Uterus (tissue), 4 donors: ENCODE data around the gene TMEM127. TPM values are rescaled to one million over a fixed set of nuclear protein-coding genes. Genes with fewer than 3 reads are reported as not detected.

Source experiments
- DNase-seq, 2 donors: peaks; one replicate each; pipeline ENCODE4 v3.0.0-alpha.2; 2019 to 2020
- H3K27ac ChIP-seq, 2 donors: fragments of 200-600 bp; sonication (generic); 1 replicate in 1 of 2; 2 replicates in 1 of 2; pipeline ENCODE4 v1.5.1; 2016 to 2018
- H3K27me3 ChIP-seq, 2 donors: fragments of 200-600 bp; sonication (generic); one replicate each; pipeline ENCODE4 v1.5.1; 2018 to 2019; ENCODE audit warnings: control low read depth in 1 of 2
- H3K36me3 ChIP-seq, 2 donors: fragments of 200-600 bp; sonication (generic); one replicate each; pipeline ENCODE4 v1.5.1; 2019; ENCODE audit warnings: control low read depth in 1 of 2
- H3K4me1 ChIP-seq, 2 donors: fragments of 200-600 bp; sonication (generic); one replicate each; pipeline ENCODE4 v1.5.1; 2018 to 2019; ENCODE audit warnings: control low read depth in 1 of 2
- H3K4me3 ChIP-seq, 2 donors: fragments of 200-600 bp; sonication (generic); 1 replicate in 1 of 2; 2 replicates in 1 of 2; pipeline ENCODE4 v1.5.1; 2018 to 2019; ENCODE audit warnings: mild to moderate bottlenecking in 1 of 2
- H3K9me3 ChIP-seq, 2 donors: fragments of 200-600 bp; sonication (generic); one replicate each; pipeline ENCODE4 v1.5.1; 2019; ENCODE audit warnings: control low read depth in 1 of 2
- POLR2A ChIP-seq, 2 donors: fragments of 450-650 bp; IDR thresholded peaks; one replicate each; pipeline ENCODE4 v1.6.1; 2016; ENCODE audit warnings: antibody characterized with exemption in 2 of 2, mild to moderate bottlenecking in 1 of 2, moderate library complexity in 1 of 2
- intact Hi-C: fragments of 100-400 bp; cut with DNase I; formaldehyde crosslinking; loops from one replicate; pipeline ENCODE4 v1.15.1; 2023; ENCODE audit warnings: low total_unique reads
- total RNA-seq, 4 donors: library from RNA; depleted of rRNA in 3 of 4; stranded (reverse); fragments of >200 nt in 3 of 4; gene quantifications; one replicate each; pipeline versions ENCODE4 v1.1.0 to v1.2.4, GENCODE V29; 2014 to 2023
- TF ChIP-seq, protein P1 (sequence below), 4 experiments: fragments of 200-600 bp in 2 of 4; fragments of 450-650 bp in 2 of 4; sonication (generic) in 2 of 4; IDR thresholded peaks; one replicate each; pipeline ENCODE4 v1.5.1; 2016 to 2019; ENCODE audit warnings: antibody characterized with exemption in 4 of 4, mild to moderate bottlenecking in 2 of 4, moderate library complexity in 1 of 4
- donor health status: DM: yes; HTN: yes; CAD: no.

Gene TMEM127
- total RNA-seq, 4 donors from 2014 or later: 17.0 to 45.4 (median 22.3) TPM

DNA sequence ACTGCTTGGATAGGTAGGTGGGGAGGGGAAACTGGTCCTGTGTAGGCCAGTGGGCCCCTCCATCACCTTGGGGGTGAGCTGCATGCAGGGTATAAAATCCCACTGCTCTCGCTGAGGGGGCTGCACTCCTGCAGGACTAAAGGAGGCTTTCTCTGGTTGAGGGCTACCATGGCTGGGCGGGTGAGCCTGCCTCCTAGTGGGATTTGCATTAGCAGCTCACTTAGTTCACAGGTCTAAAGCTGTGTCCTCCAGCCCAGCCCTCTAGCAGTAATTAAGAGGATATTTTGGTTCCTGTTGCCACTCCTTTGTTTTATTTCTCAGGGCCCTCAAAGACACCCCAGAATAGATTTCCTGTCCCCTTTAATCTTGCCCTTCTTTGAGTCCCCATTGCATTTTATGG is 24.6 kb downstream of the TMEM127 start:
- no peak overlapping the region for H3K4me3 ChIP-seq
- intact Hi-C loops: no loop called here
- H3K9me3 ChIP-seq: no peaks in the 10 kb centered on the region
- DNase-seq: no peak
- H3K36me3 ChIP-seq: no peaks in the 10 kb centered on the region
- TF ChIP-seq POLR2A (IDR thresholded peaks at IDR 0.05): no peak
- TF ChIP-seq, protein P1, sequence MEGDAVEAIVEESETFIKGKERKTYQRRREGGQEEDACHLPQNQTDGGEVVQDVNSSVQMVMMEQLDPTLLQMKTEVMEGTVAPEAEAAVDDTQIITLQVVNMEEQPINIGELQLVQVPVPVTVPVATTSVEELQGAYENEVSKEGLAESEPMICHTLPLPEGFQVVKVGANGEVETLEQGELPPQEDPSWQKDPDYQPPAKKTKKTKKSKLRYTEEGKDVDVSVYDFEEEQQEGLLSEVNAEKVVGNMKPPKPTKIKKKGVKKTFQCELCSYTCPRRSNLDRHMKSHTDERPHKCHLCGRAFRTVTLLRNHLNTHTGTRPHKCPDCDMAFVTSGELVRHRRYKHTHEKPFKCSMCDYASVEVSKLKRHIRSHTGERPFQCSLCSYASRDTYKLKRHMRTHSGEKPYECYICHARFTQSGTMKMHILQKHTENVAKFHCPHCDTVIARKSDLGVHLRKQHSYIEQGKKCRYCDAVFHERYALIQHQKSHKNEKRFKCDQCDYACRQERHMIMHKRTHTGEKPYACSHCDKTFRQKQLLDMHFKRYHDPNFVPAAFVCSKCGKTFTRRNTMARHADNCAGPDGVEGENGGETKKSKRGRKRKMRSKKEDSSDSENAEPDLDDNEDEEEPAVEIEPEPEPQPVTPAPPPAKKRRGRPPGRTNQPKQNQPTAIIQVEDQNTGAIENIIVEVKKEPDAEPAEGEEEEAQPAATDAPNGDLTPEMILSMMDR (IDR thresholded peaks at IDR 0.05): no peak
- H3K4me1 ChIP-seq: no peaks in the 10 kb centered on the region
- no peaks in the 10 kb centered on the region for H3K27me3 ChIP-seq
- H3K27ac ChIP-seq: no peak overlapping the region

DNA sequence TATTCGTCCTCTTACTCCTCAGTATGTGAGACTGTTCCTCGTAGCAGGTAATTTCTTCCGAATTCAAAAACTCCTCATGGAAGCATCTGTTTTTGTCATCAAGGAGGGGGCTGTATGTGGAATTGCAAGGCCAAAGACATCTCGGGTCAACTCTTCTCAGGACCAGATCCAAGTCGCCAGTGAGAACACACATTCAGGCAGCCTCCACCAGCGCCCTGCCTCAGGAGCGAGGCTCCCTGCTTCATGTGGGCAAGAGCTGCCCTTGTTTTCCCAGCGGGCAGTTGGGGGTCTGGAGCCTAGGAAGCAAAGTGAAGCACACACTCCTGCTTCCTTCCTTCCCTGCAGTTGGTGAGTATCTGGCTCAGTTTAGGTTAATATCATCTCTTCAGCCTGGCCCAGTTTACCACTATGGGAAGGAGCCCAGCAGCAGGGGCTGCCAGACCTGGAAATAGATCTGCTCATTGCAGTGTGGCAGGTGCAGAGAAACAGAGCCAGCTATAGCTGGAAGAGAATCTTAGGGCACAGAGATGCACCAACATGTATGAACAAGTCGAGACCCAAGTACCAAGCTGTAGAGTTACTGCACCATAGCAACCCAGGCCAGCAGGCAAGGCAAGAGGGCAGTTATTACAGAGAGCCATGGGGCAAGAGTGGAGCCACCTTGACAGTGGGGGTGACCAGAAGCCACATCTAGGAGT is 25.3 kb downstream of the TMEM127 start:
- TF ChIP-seq POLR2A (IDR thresholded peaks at IDR 0.05): no peak
- TF ChIP-seq, protein P1 (IDR thresholded peaks at IDR 0.05): no peak
- Histone ChIP-seq H3K36me3 (no peaks in the 10 kb centered on the region), H3K27ac (no peak overlapping the region), H3K9me3 (no peaks in the 10 kb centered on the region), H3K4me3 (no peak overlapping the region), H3K4me1 (no peaks in the 10 kb centered on the region), H3K27me3 (no peaks in the 10 kb centered on the region)
- no peak for DNase-seq
- intact Hi-C loops: no loop called here

DNA sequence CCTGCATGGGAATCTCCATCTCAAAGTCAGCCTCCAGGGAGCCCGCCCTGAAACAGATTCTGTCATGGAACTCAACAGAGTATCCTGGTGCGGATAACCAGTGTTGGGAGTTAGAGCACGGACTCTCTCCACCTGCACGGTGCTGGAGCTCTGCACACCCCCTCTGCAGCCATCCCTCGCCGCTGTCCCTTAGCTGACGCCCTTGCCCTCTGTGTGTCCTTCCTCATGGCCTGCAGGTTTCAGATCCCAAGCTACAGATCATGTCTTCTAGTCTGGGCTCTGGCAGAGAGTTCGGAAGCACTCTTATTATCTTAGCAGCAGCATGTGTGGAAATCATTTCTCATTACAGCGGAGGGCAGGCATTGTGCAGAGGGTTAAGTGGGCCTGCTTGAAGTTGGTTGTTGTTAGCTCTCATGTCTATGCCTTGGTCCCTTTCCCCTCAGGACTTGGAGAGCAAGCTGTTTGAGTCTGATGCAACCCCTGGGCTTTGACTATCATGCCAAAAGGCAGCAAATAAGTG is 26.0 kb downstream of the TMEM127 start:
- Histone ChIP-seq H3K36me3 (no peaks in the 10 kb centered on the region), H3K9me3 (no peaks in the 10 kb centered on the region), H3K4me3 (no peak overlapping the region), H3K4me1 (no peaks in the 10 kb centered on the region), H3K27me3 (no peaks in the 10 kb centered on the region), H3K27ac (no peak overlapping the region)
- intact Hi-C loops: no loop called here
- DNase-seq: no peak
- TF ChIP-seq, protein P1 (IDR thresholded peaks at IDR 0.05): no peak
- no peak for TF ChIP-seq POLR2A (IDR thresholded peaks at IDR 0.05)

DNA sequence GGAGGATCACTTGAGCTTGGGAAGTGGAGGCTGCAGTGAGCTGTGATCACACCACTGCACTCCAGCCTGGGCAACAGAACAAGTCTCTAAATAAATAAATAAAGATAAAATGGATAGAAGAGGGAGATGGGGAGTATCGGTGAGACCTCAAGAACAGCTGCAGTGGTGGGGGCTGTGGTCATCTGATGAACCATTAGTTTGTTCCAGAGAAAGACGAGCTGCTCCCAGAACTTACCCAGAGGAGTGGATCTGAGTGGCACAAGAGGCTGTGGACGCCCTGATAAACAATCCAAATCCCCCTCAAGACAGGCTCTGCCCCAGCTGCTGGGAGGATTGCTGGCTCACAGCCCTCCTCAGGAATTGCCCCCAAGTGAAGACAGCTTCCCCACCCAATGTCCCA is 26.7 kb downstream of the TMEM127 start:
- intact Hi-C loops: no loop called here
- Histone ChIP-seq H3K27me3 (no peaks in the 10 kb centered on the region), H3K9me3 (no peaks in the 10 kb centered on the region), H3K36me3 (no peaks in the 10 kb centered on the region), H3K4me1 (no peaks in the 10 kb centered on the region), H3K4me3 (no peak overlapping the region), H3K27ac (no peak overlapping the region)
- no peak for TF ChIP-seq POLR2A (IDR thresholded peaks at IDR 0.05)
- TF ChIP-seq, protein P1 (IDR thresholded peaks at IDR 0.05): no peak
- no peak for DNase-seq

DNA sequence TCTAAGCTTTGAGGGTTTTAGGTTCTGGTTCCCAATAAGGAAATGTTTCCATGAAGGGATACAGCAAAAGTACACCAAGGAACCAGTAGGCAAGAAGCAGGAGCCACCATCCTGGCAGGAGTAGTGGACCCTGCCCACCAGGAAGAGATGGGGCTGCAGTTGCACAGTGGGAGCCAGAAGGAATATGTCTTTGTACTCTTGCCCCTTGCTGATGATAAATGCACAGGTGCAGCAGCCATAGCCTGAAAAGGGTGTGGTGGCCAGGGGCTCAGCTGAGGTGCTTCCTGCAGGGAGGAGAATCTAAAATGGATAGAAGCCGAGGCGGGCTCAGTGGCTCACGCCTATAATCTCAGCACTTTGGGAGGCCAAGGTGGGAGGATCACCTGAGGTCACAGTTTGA is 27.5 kb downstream of the TMEM127 start:
- H3K36me3 ChIP-seq: no peaks in the 10 kb centered on the region
- no peaks in the 10 kb centered on the region for H3K4me1 ChIP-seq
- no peak for TF ChIP-seq POLR2A (IDR thresholded peaks at IDR 0.05)
- TF ChIP-seq, protein P1 (IDR thresholded peaks at IDR 0.05): no peak
- H3K27me3 ChIP-seq: no peaks in the 10 kb centered on the region
- intact Hi-C loops: no loop called here
- H3K4me3 ChIP-seq: no peak overlapping the region
- DNase-seq: no peak
- H3K27ac ChIP-seq: no peak overlapping the region
- no peaks in the 10 kb centered on the region for H3K9me3 ChIP-seq
